Chondrocyte (in vitro differentiated cells): ENCODE data around the gene CDC20B. TPM values are rescaled to one million over a fixed set of nuclear protein-coding genes. Genes with fewer than 3 reads are reported as not detected.

Source experiments
- DNase-seq: peaks from one replicate; pipeline ENCODE4 v3.0.0; 2021; ENCODE audit warnings: mixed read lengths, low spot score
- H3K27ac Mint-ChIP-seq: one replicate; pipeline ENCODE4 v1.8.0; 2021; ENCODE audit warnings: mild to moderate bottlenecking, moderate library complexity, mixed read lengths; ENCODE audit not compliant: unreplicated experiment
- H3K27me3 Mint-ChIP-seq: 2 replicates; pipeline ENCODE4 v1.8.0; 2021; ENCODE audit warnings: low read depth, mixed read lengths
- H3K36me3 Mint-ChIP-seq: 2 replicates; pipeline ENCODE4 v1.8.0; 2021; ENCODE audit warnings: low read depth, mixed read lengths
- H3K4me1 Mint-ChIP-seq: 2 replicates; pipeline ENCODE4 v1.8.0; 2021; ENCODE audit warnings: low read depth, mild to moderate bottlenecking, mixed read lengths
- H3K4me3 Mint-ChIP-seq: one replicate; pipeline ENCODE4 v1.8.0; 2021; ENCODE audit warnings: mild to moderate bottlenecking, moderate library complexity, mixed read lengths; ENCODE audit not compliant: unreplicated experiment
- H3K9me3 Mint-ChIP-seq: 2 replicates; pipeline ENCODE4 v1.8.0; 2021; ENCODE audit warnings: low read depth, mixed read lengths
- total RNA-seq: library from RNA; stranded (reverse); gene quantifications from 3 replicates; pipeline ENCODE4 v1.2.1, GENCODE V29; 2021
- TF ChIP-seq, protein P1 (sequence below): fragments of 200-600 bp; sonication (generic); IDR thresholded peaks from 2 replicates; pipeline ENCODE4 v1.5.0; 2021; ENCODE audit warnings: antibody characterized with exemption, mild to moderate bottlenecking, moderate library complexity

Gene CDC20B
- total RNA-seq, 1 donor from 2014 or later, result not detected

DNA sequence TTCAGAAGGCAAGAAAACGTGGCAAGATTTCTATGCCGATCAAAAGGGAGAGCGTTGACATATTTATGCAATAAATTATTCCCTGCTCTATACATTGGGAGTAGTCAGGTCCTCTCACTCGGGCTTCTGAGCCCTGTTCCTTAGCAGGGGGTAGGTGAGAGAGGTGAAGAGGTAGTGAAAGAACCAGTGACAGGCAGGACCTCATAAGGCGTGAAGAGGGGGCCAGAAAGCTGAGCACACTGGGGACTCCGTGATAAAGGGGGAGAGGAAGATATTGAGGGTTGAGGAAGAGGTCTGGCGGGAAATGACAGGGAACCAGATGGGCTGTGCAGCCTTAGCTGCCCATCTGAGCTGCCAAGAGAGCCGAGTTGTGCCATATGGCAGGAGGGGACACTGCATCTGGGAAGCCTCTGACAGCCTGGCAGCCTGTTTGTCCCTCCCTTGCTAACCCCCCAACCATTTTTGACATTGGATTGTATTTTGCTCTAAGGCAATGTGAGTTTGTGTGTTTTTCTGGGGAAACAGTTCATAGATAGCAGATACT is 782 bp upstream of the CDC20B start:
- peaks cover 46% of the 10 kb centered on the region for H3K27me3 Mint-ChIP-seq

GRCh38 chr5:55172051-55172899 is 702 bp downstream of the CDC20B start:
- no peak for DNase-seq
- TF ChIP-seq, protein P1, sequence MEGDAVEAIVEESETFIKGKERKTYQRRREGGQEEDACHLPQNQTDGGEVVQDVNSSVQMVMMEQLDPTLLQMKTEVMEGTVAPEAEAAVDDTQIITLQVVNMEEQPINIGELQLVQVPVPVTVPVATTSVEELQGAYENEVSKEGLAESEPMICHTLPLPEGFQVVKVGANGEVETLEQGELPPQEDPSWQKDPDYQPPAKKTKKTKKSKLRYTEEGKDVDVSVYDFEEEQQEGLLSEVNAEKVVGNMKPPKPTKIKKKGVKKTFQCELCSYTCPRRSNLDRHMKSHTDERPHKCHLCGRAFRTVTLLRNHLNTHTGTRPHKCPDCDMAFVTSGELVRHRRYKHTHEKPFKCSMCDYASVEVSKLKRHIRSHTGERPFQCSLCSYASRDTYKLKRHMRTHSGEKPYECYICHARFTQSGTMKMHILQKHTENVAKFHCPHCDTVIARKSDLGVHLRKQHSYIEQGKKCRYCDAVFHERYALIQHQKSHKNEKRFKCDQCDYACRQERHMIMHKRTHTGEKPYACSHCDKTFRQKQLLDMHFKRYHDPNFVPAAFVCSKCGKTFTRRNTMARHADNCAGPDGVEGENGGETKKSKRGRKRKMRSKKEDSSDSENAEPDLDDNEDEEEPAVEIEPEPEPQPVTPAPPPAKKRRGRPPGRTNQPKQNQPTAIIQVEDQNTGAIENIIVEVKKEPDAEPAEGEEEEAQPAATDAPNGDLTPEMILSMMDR, result peak; percentile 93

More for the DNA sequence above, 782 bp upstream of the CDC20B start:
- Mint-ChIP-seq H3K36me3 (no peaks in the 10 kb centered on the region), H3K4me3 (peak overlapping the region; percentile 75), H3K9me3 (no peaks in the 10 kb centered on the region), H3K4me1 (peaks cover 33% of the 10 kb centered on the region), H3K27ac (peak overlapping the region; percentile 76)
- no peak for DNase-seq
- TF ChIP-seq, protein P1, result no peak

GRCh38 chr5:55171471-55171870 is 1.5 kb downstream of the CDC20B start:
- Mint-ChIP-seq H3K9me3 (no peaks in the 10 kb centered on the region), H3K27me3 (peaks cover 28% of the 10 kb centered on the region), H3K4me3 (no peak overlapping the region), H3K27ac (no peak overlapping the region), H3K4me1 (peaks cover 35% of the 10 kb centered on the region), H3K36me3 (peaks cover 1% of the 10 kb centered on the region)
- TF ChIP-seq, protein P1, result no peak
- DNase-seq, result no peak

More at GRCh38 chr5:55172051-55172899, 702 bp downstream of the CDC20B start:
- Mint-ChIP-seq H3K36me3 (no peaks in the 10 kb centered on the region), H3K4me1 (peaks cover 39% of the 10 kb centered on the region), H3K9me3 (no peaks in the 10 kb centered on the region), H3K27ac (no peak overlapping the region), H3K4me3 (peak overlapping the region; percentile 83), H3K27me3 (peaks cover 35% of the 10 kb centered on the region)

DNA sequence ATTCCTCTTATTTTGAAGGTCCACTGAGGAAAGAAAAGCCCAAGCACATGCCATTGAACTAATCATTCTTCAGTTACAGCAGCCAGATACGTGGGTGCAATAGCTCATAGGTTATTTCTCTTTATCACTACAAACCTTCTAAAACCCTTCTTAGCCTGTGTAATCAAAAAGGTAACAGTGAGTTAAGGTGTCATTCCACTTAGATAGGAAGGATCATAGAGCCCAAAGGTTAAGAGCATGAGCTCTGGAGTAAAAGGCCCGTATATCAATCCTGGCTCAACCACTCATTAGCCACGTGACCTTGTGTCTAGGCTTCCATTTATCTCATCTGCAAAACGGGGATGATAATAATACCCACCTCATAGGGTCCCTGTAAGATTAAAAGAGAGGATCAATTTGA is 10.3 kb downstream of the CDC20B start:
- H3K27ac Mint-ChIP-seq, result no peak overlapping the region
- no peak for DNase-seq
- H3K9me3 Mint-ChIP-seq, result no peaks in the 10 kb centered on the region
- no peaks in the 10 kb centered on the region for H3K27me3 Mint-ChIP-seq
- H3K36me3 Mint-ChIP-seq, result peaks cover 26% of the 10 kb centered on the region
- H3K4me1 Mint-ChIP-seq, result peaks cover 25% of the 10 kb centered on the region
- TF ChIP-seq, protein P1, result no peak
- peak overlapping the region; percentile 85 for H3K4me3 Mint-ChIP-seq

DNA sequence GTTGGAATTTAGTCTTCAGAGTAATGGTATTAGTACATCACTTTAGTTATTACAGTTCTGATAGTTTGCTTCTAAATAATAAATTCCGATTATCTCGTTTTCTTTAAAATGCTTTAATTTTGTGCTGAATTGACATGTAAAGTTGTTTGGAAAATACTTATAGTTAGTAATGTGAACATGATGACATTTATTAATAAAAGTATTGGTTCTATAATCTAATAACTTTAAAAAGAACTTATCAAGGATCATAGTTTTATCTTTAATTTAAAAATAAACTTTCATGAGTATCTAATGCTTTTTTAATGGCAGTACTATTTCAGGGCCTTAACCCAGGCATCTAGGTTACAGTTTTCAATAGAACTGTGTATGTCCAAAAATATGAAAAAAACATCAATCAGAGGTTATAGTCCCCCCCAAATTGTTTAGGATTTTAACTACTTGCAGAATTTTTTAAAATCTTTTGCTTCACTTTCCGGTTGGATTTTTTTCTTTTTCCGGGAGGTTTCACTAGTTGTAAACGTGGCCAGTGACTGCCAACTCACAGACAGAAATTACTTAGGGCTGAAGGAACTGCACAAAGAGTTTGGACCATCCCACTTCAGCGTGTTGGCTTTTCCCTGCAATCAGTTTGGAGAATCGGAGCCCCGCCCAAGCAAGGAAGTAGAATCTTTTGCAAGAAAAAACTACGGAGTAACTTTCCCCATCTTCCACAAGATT is 12.3 kb downstream of the CDC20B start:
- TF ChIP-seq, protein P1, result no peak
- Mint-ChIP-seq H3K4me3 (peak overlapping the region; percentile 85), H3K9me3 (no peaks in the 10 kb centered on the region), H3K27ac (peak overlapping the region; percentile 98), H3K4me1 (peaks cover 27% of the 10 kb centered on the region), H3K36me3 (peaks cover 19% of the 10 kb centered on the region), H3K27me3 (no peaks in the 10 kb centered on the region)
- DNase-seq, result no peak
